SU-DHL-6 (cell line): Measurements from ENCODE around the gene NPC1.
"Not testable (repeated sequence)": the region's sequence is repeated elsewhere in the genome, so short reads cannot be mapped to it uniquely, and the experiment has no call there.

Experiments used
- H2AFZ ChIP-seq: fragments of 200-600 bp; sonication (generic); 2 replicates; pipeline ENCODE4 v1.6.1; 2014; ENCODE audit warnings: low read depth, mild to moderate bottlenecking, moderate library complexity, mixed read lengths, antibody characterized with exemption, low read length; ENCODE audit not compliant: severe bottlenecking
- H3F3A ChIP-seq: fragments of 200-600 bp; shearing (Covaris generic); 2 replicates; pipeline ENCODE4 v1.6.0; 2016; ENCODE audit warnings: antibody characterized with exemption, mild to moderate bottlenecking; ENCODE audit not compliant: insufficient read depth
- H3K27ac ChIP-seq: fragments of 200-600 bp; sonication (generic); 2 replicates; pipeline ENCODE4 v1.5.1; 2016; ENCODE audit warnings: low read depth, mild to moderate bottlenecking, low read length, moderate library complexity, mixed read lengths
- H3K27me3 ChIP-seq: fragments of 200-600 bp; sonication (generic), shearing (Covaris generic); 2 replicates; pipeline ENCODE4 v1.6.0; 2014; ENCODE audit warnings: mild to moderate bottlenecking, low read length
- H3K36me3 ChIP-seq: fragments of 200-600 bp; sonication (generic); 2 replicates; pipeline ENCODE4 v1.6.1; 2014; ENCODE audit warnings: mild to moderate bottlenecking, low read length, mixed read lengths
- H3K4me2 ChIP-seq: fragments of 300-600, 200-600 bp; shearing (Covaris generic), sonication (generic); 2 replicates; pipeline ENCODE4 v1.6.0; 2014; ENCODE audit warnings: low read length, low read depth, mild to moderate bottlenecking; ENCODE audit not compliant: poor library complexity, severe bottlenecking
- H3K4me3 ChIP-seq: fragments of 200-600 bp; sonication (generic); 2 replicates; pipeline ENCODE4 v1.5.1; 2014; ENCODE audit warnings: antibody characterized with exemption, low read length, mild to moderate bottlenecking, mixed read lengths; ENCODE audit not compliant: insufficient read depth, poor library complexity, severe bottlenecking
- H3K79me2 ChIP-seq: fragments of 200-600 bp; sonication (generic); 2 replicates; pipeline ENCODE4 v1.6.1; 2014; ENCODE audit warnings: mild to moderate bottlenecking, low read length, moderate library complexity; ENCODE audit not compliant: insufficient read depth
- H3K9ac ChIP-seq: fragments of 200-600 bp; sonication (generic); 2 replicates; pipeline ENCODE4 v1.7.0; 2014; ENCODE audit warnings: mild to moderate bottlenecking, low read length
- H3K9me2 ChIP-seq: fragments of 200-600 bp; sonication (generic); replicated peaks from 2 replicates; pipeline ENCODE4 v1.6.1; 2014; ENCODE audit warnings: low read length; ENCODE audit not compliant: insufficient read depth
- H3K9me3 ChIP-seq: fragments of 200-600 bp; sonication (generic); 2 replicates; pipeline ENCODE4 v1.6.1; 2014; ENCODE audit warnings: low read length, mixed read lengths; ENCODE audit not compliant: insufficient read depth
- H4K20me1 ChIP-seq: fragments of 200-600 bp; sonication (generic); 2 replicates; pipeline ENCODE4 v1.6.1; 2014; ENCODE audit warnings: low read depth, mild to moderate bottlenecking, antibody characterized with exemption, low read length, moderate library complexity, mixed read lengths
- EZH2phosphoT487 ChIP-seq: fragments of 200-600 bp; sonication (generic), shearing (Covaris generic); conservative IDR thresholded peaks from 2 replicates; pipeline ENCODE4 v1.6.1; 2018; ENCODE audit warnings: mild to moderate bottlenecking, antibody characterized with exemption, low read length, moderate library complexity, mixed read lengths
- TF ChIP-seq, protein P1 (sequence below): fragments of 200-600 bp; sonication (generic); IDR thresholded peaks from one replicate; pipeline ENCODE4 v1.5.1; 2017; ENCODE audit warnings: antibody characterized with exemption, mild to moderate bottlenecking, low read length, moderate library complexity; ENCODE audit not compliant: insufficient read depth, poor library complexity, severe bottlenecking

The NPC1 gene

DNA sequence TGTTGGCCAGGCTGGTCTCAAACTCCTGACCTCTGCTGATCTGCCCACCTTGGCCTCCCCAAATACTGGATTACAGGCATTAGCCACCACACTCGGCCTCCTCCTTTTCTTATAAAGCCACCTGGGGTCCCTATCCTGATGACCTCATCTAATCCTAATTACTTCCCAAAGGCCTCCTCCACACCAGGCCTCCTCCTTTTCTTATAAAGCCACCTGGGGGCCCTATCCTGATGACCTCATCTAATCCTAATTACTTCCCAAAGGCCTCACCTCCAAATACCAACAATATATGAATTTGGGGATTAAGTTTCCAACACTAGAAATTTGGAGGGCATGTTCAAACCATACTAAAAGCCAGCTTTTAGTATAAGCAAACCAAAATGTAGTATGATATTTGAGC is 92.7 kb downstream of the NPC1 start:
- H3K36me3 ChIP-seq = 0 out of 2 replicates have a peak, but pooled peaks cover 5% of the 10 kb centered on the region
- no peaks in the 10 kb centered on the region for H4K20me1 ChIP-seq
- no peak overlapping the region for H3K4me2 ChIP-seq
- H3K27me3 ChIP-seq = no peaks in the 10 kb centered on the region
- peaks cover 30% of the 10 kb centered on the region for H3F3A ChIP-seq
- H3K9me2 ChIP-seq = no peaks in the 10 kb centered on the region
- no peak for TF ChIP-seq EZH2phosphoT487
- TF ChIP-seq, protein P1, sequence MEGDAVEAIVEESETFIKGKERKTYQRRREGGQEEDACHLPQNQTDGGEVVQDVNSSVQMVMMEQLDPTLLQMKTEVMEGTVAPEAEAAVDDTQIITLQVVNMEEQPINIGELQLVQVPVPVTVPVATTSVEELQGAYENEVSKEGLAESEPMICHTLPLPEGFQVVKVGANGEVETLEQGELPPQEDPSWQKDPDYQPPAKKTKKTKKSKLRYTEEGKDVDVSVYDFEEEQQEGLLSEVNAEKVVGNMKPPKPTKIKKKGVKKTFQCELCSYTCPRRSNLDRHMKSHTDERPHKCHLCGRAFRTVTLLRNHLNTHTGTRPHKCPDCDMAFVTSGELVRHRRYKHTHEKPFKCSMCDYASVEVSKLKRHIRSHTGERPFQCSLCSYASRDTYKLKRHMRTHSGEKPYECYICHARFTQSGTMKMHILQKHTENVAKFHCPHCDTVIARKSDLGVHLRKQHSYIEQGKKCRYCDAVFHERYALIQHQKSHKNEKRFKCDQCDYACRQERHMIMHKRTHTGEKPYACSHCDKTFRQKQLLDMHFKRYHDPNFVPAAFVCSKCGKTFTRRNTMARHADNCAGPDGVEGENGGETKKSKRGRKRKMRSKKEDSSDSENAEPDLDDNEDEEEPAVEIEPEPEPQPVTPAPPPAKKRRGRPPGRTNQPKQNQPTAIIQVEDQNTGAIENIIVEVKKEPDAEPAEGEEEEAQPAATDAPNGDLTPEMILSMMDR = no peak
- H3K79me2 ChIP-seq = no peaks in the 10 kb centered on the region; the same call in 1 of the 2 replicates
- no peak overlapping the region for H3K9ac ChIP-seq
- no peak overlapping the region for H2AFZ ChIP-seq
- no peak overlapping the region for H3K4me3 ChIP-seq
- H3K9me3 ChIP-seq = peaks cover 4% of the 10 kb centered on the region; the same call in 1 of the 2 replicates
- H3K27ac ChIP-seq = no peak overlapping the region

DNA sequence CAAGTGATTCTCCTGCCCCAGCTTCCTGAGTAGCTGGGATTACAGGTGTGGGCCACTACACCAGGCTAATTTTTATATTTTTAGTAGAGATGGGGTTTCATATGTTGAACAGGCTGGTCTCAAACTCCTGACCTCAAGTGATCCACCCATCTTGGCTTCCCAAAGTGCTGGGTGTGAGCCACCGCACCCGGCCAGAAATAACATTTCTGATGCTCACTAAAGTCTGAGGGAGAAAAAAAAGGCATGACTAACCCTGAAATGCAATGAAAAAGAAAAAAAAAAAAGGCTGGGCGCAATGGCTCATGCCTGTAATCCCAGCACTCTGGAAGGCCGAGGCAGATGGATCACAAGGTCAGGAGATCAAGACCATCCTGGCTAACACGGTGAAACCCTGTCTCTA is 96.7 kb downstream of the NPC1 start:
- not testable (repeated sequence) for H3K9me3 ChIP-seq, H3K9me2 ChIP-seq, H2AFZ ChIP-seq, H3K36me3 ChIP-seq, H4K20me1 ChIP-seq, H3K79me2 ChIP-seq, H3K27me3 ChIP-seq
- H3F3A ChIP-seq = peaks cover 49% of the 10 kb centered on the region
- peak overlapping the region; percentile 96 for H3K27ac ChIP-seq
- H3K4me2 ChIP-seq = peak overlapping the region; percentile 83
- peak overlapping the region; percentile 24 for H3K9ac ChIP-seq
- H3K4me3 ChIP-seq = peak overlapping the region; percentile 53

- Histone ChIP-seq H3K36me3 (peaks cover 9% of the 10 kb centered on the region; the same call in 1 of the 2 replicates), H3K79me2 (no peaks in the 10 kb centered on the region), H3K9ac (peak overlapping the region; percentile 61), H2AFZ (peak overlapping the region; percentile 73), H3F3A (peaks cover 62% of the 10 kb centered on the region), H3K27ac (peak overlapping the region; percentile 96), H4K20me1 (no peaks in the 10 kb centered on the region), H3K4me2 (peak overlapping the region; percentile 83), H3K9me3 (peaks cover 4% of the 10 kb centered on the region; the same call in 1 of the 2 replicates), H3K9me2 (no peaks in the 10 kb centered on the region), H3K4me3 (peak overlapping the region; percentile 53), H3K27me3 (no peaks in the 10 kb centered on the region)
- TF ChIP-seq, protein P1 = no peak
- no peak for TF ChIP-seq EZH2phosphoT487
Measured at GRCh38 chr18:23487738-23488570, 98.4 kb downstream of the NPC1 start.

DNA sequence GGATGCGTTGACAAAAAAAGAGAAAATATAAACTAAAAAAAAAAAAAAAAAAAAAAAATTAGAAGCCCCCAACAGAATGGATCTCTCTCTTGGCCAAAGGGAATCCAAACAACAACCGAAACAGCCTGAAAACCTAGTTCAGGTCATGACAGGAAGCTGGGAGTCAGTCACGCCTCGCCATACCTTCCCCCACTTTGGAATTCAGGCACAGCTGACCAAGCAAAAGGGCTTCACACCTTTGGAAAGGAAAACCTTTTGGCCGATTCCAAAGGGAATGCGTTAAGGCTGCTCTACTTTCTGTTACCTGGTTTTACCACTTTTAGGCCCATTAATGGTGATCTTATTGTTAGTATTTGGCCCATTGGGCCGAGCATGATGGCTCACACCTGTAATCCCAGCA is 100.9 kb downstream of the NPC1 start:
- peaks cover 26% of the 10 kb centered on the region for H3K36me3 ChIP-seq
- H3K4me3 ChIP-seq = no peak overlapping the region
- H3F3A ChIP-seq = peaks cover 80% of the 10 kb centered on the region
- TF ChIP-seq EZH2phosphoT487 = no peak
- TF ChIP-seq, protein P1 = no peak
- no peak overlapping the region for H3K9ac ChIP-seq
- H2AFZ ChIP-seq = no peak overlapping the region
- H3K9me3 ChIP-seq = peaks cover 3% of the 10 kb centered on the region; the same call in 1 of the 2 replicates
- no peak overlapping the region for H3K4me2 ChIP-seq
- no peaks in the 10 kb centered on the region for H3K9me2 ChIP-seq
- H4K20me1 ChIP-seq = no peaks in the 10 kb centered on the region
- H3K27ac ChIP-seq = peak overlapping the region; percentile 46; the same call in 1 of the 2 replicates
- no peaks in the 10 kb centered on the region for H3K27me3 ChIP-seq
- no peaks in the 10 kb centered on the region for H3K79me2 ChIP-seq
